HEK293 (cell line): ENCODE measurements around the gene KPNA3.

Source experiments
- CTCF ChIA-PET: fragments of 350-600 bp; formaldehyde crosslinking; extraction: SDS; loops from one replicate; lab custom pipeline; 2021; ENCODE audit warnings: antibody characterized with exemption; lab: Yijun Ruan, JAX
- POLR2A ChIA-PET: fragments of 300-600 bp; formaldehyde crosslinking; extraction: SDS; loops from one replicate; lab custom pipeline; 2020; ENCODE audit warnings: antibody characterized with exemption, inconsistent platforms; lab: Yijun Ruan, JAX
- H3K27ac ChIP-seq: fragments of 200-500 bp; sonication (Bioruptor generic); 2 replicates; pipeline ENCODE4 v1.5.1; 2014; ENCODE audit warnings: low read depth, low read length, control low read depth, inconsistent platforms; ENCODE audit errors: extremely low read depth
- H3K36me3 ChIP-seq, 2 experiments: fragments of 200-500 bp in 1 of 2; sonication (Bioruptor generic) in 1 of 2; 1 replicate in 1 of 2; 2 replicates in 1 of 2; pipeline ENCODE4 v1.5.1; 2014 to 2017; ENCODE audit warnings: inconsistent platforms in 2 of 2, low read length in 2 of 2; ENCODE audit not compliant: control insufficient read depth in 2 of 2, insufficient read depth in 1 of 2
- H3K4me1 ChIP-seq: fragments of 200-500 bp; sonication (Bioruptor generic); 2 replicates; pipeline ENCODE4 v1.5.1; 2014; ENCODE audit warnings: mild to moderate bottlenecking, low read length, inconsistent platforms; ENCODE audit not compliant: control insufficient read depth, insufficient read depth
- H3K4me3 ChIP-seq: 2 replicates; pipeline ENCODE4 v1.5.1; 2011; ENCODE audit warnings: low read depth, mild to moderate bottlenecking, control low read depth, low read length, moderate library complexity
- H3K9me3 ChIP-seq: fragments of 200-500 bp; sonication (Bioruptor generic); 2 replicates; pipeline ENCODE4 v1.5.1; 2014; ENCODE audit warnings: low read depth, low read length, inconsistent platforms; ENCODE audit not compliant: control insufficient read depth, insufficient read depth
- FEZF1 ChIP-seq: fragments of 450-650 bp; formaldehyde crosslinking; IDR thresholded peaks from 2 replicates; pipeline ENCODE4 v1.5.1; 2016; ENCODE audit warnings: missing biosample characterization, missing genetic modification characterization
- HOXC10 ChIP-seq: sonication (generic); formaldehyde crosslinking; IDR thresholded peaks from 2 replicates; pipeline ENCODE4 v1.8.1; 2023; ENCODE audit warnings: mild to moderate bottlenecking, missing genetic modification reagents
- KLF1 ChIP-seq: fragments of 450-650 bp; formaldehyde crosslinking; IDR thresholded peaks from 2 replicates; pipeline ENCODE4 v1.5.1; 2016; ENCODE audit warnings: missing biosample characterization, missing genetic modification characterization
- KLF8 ChIP-seq: fragments of 450-650 bp; formaldehyde crosslinking; IDR thresholded peaks from 2 replicates; pipeline ENCODE4 v1.5.1; 2016; ENCODE audit warnings: missing biosample characterization, missing genetic modification characterization
- KLF9 ChIP-seq: fragments of 450-650 bp; formaldehyde crosslinking; IDR thresholded peaks from 2 replicates; pipeline ENCODE4 v1.5.1; 2016; ENCODE audit warnings: missing biosample characterization, missing genetic modification characterization, low read depth
- SP3 ChIP-seq: fragments of 450-650 bp; formaldehyde crosslinking; IDR thresholded peaks from 2 replicates; pipeline ENCODE4 v1.5.1; 2016; ENCODE audit warnings: missing biosample characterization, missing genetic modification characterization
- ZBTB1 ChIP-seq: fragments of 450-650 bp; formaldehyde crosslinking; IDR thresholded peaks from 2 replicates; pipeline ENCODE4 v1.5.1; 2016; ENCODE audit warnings: missing biosample characterization, missing genetic modification characterization
- ZBTB20 ChIP-seq: fragments of 450-650 bp; formaldehyde crosslinking; IDR thresholded peaks from 2 replicates; pipeline ENCODE4 v1.5.1; 2016; ENCODE audit warnings: missing biosample characterization, missing genetic modification characterization
- ZBTB48 ChIP-seq: fragments of 450-650 bp; formaldehyde crosslinking; IDR thresholded peaks from 2 replicates; pipeline ENCODE4 v1.5.1; 2016; ENCODE audit warnings: missing biosample characterization, missing genetic modification characterization
- ZBTB8A ChIP-seq: fragments of 450-650 bp; formaldehyde crosslinking; IDR thresholded peaks from 2 replicates; pipeline ENCODE4 v1.5.1; 2016; ENCODE audit warnings: missing biosample characterization, missing genetic modification characterization
- ZNF132 ChIP-seq: fragments of 450-650 bp; formaldehyde crosslinking; IDR thresholded peaks from 2 replicates; pipeline ENCODE4 v1.5.1; 2017; ENCODE audit warnings: missing biosample characterization, missing genetic modification characterization, borderline replicate concordance
- ZNF174 ChIP-seq: fragments of 450-650 bp; formaldehyde crosslinking; IDR thresholded peaks from 2 replicates; pipeline ENCODE4 v1.5.0; 2017; ENCODE audit warnings: missing biosample characterization, mild to moderate bottlenecking, missing genetic modification characterization
- ZNF341 ChIP-seq: fragments of 450-650 bp; formaldehyde crosslinking; IDR thresholded peaks from 2 replicates; pipeline ENCODE4; 2016; ENCODE audit warnings: low read depth, missing biosample characterization, missing genetic modification characterization
- ZNF366 ChIP-seq: fragments of 450-650 bp; formaldehyde crosslinking; conservative IDR thresholded peaks from 2 replicates; pipeline ENCODE4 v1.5.1; 2016; ENCODE audit warnings: missing biosample characterization, missing genetic modification characterization
- ZNF423 ChIP-seq: fragments of 450-650 bp; formaldehyde crosslinking; IDR thresholded peaks from 2 replicates; pipeline ENCODE4 v1.5.1; 2016; ENCODE audit warnings: missing biosample characterization, missing genetic modification characterization
- ZNF426 ChIP-seq: fragments of 450-650 bp; formaldehyde crosslinking; IDR thresholded peaks from 2 replicates; pipeline ENCODE4 v1.5.1; 2017; ENCODE audit warnings: missing biosample characterization, missing genetic modification characterization, mild to moderate bottlenecking, inconsistent platforms, moderate library complexity
- ZNF48 ChIP-seq: fragments of 450-650 bp; formaldehyde crosslinking; IDR thresholded peaks from 2 replicates; pipeline ENCODE4 v1.5.1; 2016; ENCODE audit warnings: missing biosample characterization, missing genetic modification characterization
- ZNF544 ChIP-seq: fragments of 450-650 bp; formaldehyde crosslinking; IDR thresholded peaks from 2 replicates; pipeline ENCODE4 v1.5.0; 2017; ENCODE audit warnings: missing biosample characterization, missing genetic modification characterization
- ZNF555 ChIP-seq: fragments of 450-650 bp; formaldehyde crosslinking; conservative IDR thresholded peaks from 2 replicates; pipeline ENCODE4 v1.5.1; 2017; ENCODE audit warnings: missing biosample characterization, mild to moderate bottlenecking, missing genetic modification characterization, inconsistent platforms
- ZNF561 ChIP-seq: fragments of 450-650 bp; IDR thresholded peaks from 2 replicates; pipeline ENCODE4 v1.5.1; 2018; ENCODE audit warnings: missing biosample characterization, missing genetic modification characterization, borderline replicate concordance
- ZNF747 ChIP-seq: fragments of 450-650 bp; formaldehyde crosslinking; IDR thresholded peaks from 2 replicates; pipeline ENCODE4 v1.5.1; 2016; ENCODE audit warnings: missing biosample characterization, missing genetic modification characterization
- ZNF776 ChIP-seq: fragments of 450-650 bp; formaldehyde crosslinking; IDR thresholded peaks from 2 replicates; pipeline ENCODE4 v1.5.0; 2017; ENCODE audit warnings: missing biosample characterization, missing genetic modification characterization, borderline replicate concordance
- TF ChIP-seq, protein P1 (sequence below): fragments of 450-650 bp; IDR thresholded peaks from 2 replicates; pipeline ENCODE4 v1.5.1; 2018; ENCODE audit warnings: missing biosample characterization, mild to moderate bottlenecking, missing genetic modification characterization
- TF ChIP-seq, protein P2 (sequence below): fragments of 450-650 bp; formaldehyde crosslinking; IDR thresholded peaks from 2 replicates; pipeline ENCODE4 v1.5.1; 2016; ENCODE audit warnings: missing biosample characterization, missing genetic modification characterization
- TF ChIP-seq, protein P3 (sequence below): fragments of 450-650 bp; formaldehyde crosslinking; IDR thresholded peaks from 2 replicates; pipeline ENCODE4 v1.5.1; 2016; ENCODE audit warnings: missing biosample characterization, missing genetic modification characterization
- TF ChIP-seq, protein P4 (sequence below): fragments of 450-650 bp; formaldehyde crosslinking; IDR thresholded peaks from 2 replicates; pipeline ENCODE4; 2016; ENCODE audit warnings: missing biosample characterization, missing genetic modification characterization
- TF ChIP-seq, protein P5 (sequence below): fragments of 450-650 bp; formaldehyde crosslinking; IDR thresholded peaks from 2 replicates; pipeline ENCODE4 v1.5.1; 2017; ENCODE audit warnings: missing biosample characterization, missing genetic modification characterization

The KPNA3 gene

DNA sequence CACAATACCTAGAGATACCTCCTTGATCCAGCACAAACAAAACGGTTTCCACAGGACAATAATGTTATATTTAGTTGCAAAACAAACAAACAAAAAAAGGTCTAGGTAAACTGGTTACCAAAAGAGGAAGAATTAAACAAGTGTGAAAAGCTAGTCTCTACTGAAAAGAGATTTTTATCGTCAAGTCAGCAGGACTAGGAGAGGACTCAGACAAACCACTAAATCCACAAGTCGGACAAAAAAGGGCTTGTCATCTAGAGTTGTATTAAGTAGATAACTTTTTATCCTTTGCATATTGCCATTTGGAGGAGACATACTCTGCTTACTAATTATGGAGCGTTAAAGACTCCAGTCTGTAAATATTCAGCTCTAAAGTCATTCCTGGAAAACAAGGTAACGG lies 9.9 kb upstream of the KPNA3 start:
- no peak overlapping the region for H3K4me3 ChIP-seq
- no peak for TF ChIP-seq KLF8 (tag by site-specific recombination)
- TF ChIP-seq ZNF555 (tag by site-specific recombination), result no peak
- TF ChIP-seq, protein P1, sequence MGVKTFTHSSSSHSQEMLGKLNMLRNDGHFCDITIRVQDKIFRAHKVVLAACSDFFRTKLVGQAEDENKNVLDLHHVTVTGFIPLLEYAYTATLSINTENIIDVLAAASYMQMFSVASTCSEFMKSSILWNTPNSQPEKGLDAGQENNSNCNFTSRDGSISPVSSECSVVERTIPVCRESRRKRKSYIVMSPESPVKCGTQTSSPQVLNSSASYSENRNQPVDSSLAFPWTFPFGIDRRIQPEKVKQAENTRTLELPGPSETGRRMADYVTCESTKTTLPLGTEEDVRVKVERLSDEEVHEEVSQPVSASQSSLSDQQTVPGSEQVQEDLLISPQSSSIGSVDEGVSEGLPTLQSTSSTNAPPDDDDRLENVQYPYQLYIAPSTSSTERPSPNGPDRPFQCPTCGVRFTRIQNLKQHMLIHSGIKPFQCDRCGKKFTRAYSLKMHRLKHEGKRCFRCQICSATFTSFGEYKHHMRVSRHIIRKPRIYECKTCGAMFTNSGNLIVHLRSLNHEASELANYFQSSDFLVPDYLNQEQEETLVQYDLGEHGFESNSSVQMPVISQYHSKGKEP (tag by site-specific recombination), result no peak
- no peak for TF ChIP-seq ZNF174 (tag by site-specific recombination)
- TF ChIP-seq ZNF423, result no peak
- TF ChIP-seq, protein P2, sequence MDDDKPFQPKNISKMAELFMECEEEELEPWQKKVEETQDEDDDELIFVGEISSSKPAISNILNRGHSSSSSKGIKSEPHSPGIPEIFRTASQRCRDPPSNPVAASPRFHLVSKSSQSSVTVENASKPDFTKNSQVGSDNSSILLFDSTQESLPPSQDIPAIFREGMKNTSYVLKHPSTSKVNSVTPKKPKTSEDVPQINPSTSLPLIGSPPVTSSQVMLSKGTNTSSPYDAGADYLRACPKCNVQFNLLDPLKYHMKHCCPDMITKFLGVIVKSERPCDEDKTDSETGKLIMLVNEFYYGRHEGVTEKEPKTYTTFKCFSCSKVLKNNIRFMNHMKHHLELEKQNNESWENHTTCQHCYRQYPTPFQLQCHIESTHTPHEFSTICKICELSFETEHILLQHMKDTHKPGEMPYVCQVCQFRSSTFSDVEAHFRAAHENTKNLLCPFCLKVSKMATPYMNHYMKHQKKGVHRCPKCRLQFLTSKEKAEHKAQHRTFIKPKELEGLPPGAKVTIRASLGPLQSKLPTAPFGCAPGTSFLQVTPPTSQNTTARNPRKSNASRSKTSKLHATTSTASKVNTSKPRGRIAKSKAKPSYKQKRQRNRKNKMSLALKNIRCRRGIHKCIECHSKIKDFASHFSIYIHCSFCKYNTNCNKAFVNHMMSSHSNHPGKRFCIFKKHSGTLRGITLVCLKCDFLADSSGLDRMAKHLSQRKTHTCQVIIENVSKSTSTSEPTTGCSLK, result no peak
- TF ChIP-seq ZNF132 (tag by site-specific recombination), result no peak
- no peak for TF ChIP-seq ZBTB1 (tag by site-specific recombination)
- no peaks in the 10 kb centered on the region for H3K9me3 ChIP-seq
- H3K27ac ChIP-seq, result no peak overlapping the region
- no peaks in the 10 kb centered on the region for H3K4me1 ChIP-seq
- no peaks in the 10 kb centered on the region for H3K36me3 ChIP-seq
- ChIA-PET POLR2A (no interaction called here), CTCF (no interaction called here)

DNA sequence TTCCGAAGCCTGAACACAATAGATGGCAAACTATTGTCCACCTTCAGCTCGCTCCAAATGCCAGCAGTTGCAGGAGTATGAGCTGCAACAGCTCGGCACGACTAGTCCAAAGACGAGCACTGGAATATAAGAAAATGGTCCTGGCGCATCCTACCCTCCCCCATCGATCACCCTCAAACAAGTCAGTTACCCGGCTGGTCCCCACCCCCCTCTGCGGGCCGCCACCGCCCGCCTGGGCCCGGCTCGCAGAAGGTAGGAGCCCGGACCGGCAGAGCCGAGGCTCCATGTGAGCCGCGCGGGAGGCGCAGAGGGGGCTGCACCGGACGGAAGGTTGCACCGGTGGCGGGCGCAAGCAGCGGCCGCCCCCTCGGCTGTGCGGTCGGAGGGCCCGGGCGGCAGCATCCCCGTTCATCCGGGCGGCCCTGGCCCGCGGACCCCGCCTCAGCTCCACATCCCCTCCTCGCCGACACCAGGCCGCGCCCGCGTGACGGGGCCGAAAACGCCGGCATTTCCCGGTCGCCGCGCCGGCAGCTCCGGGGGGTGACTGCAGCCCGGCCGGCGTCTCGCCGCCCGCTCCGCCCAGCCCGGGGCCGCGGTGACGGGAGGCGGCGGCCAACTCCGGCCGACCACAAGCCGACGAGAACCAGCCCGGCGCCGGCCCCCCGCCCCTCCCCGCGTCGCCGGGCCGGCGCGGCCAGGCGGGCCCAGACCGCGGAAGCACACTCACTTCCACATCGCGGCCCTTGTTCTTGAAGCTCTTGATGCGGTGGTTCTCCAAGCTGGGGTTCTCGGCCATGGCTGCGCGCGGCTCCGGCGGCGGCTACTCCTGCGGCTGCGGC lies 552 bp downstream of the KPNA3 start:
- Histone ChIP-seq H3K9me3 (no peaks in the 10 kb centered on the region), H3K4me3 (peak overlapping the region; percentile 80), H3K4me1 (no peaks in the 10 kb centered on the region), H3K27ac (peak overlapping the region; percentile 87), H3K36me3 (peaks cover 0 to 4% of the 10 kb centered on the region in 2 experiments; a peak in 1 of 3 replicates)
- CTCF ChIA-PET, result interaction anchor here (0.5 to 2.0 kb wide), 3 partner anchors 10 to 122 kb away, joined by 3 to 9 read pairs (median 6); no protein-coding TSS in a partner anchor
- POLR2A ChIA-PET, result interaction anchor here (0.6 to 1.4 kb wide), 4 partner anchors 14 to 121 kb away, joined by 3 to 18 read pairs (median 4); partner anchors contain the start of gene EBPL
- TF ChIP-seq, protein P3, sequence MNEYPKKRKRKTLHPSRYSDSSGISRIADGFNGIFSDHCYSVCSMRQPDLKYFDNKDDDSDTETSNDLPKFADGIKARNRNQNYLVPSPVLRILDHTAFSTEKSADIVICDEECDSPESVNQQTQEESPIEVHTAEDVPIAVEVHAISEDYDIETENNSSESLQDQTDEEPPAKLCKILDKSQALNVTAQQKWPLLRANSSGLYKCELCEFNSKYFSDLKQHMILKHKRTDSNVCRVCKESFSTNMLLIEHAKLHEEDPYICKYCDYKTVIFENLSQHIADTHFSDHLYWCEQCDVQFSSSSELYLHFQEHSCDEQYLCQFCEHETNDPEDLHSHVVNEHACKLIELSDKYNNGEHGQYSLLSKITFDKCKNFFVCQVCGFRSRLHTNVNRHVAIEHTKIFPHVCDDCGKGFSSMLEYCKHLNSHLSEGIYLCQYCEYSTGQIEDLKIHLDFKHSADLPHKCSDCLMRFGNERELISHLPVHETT (tag by site-specific recombination), result no peak
- TF ChIP-seq, protein P4, sequence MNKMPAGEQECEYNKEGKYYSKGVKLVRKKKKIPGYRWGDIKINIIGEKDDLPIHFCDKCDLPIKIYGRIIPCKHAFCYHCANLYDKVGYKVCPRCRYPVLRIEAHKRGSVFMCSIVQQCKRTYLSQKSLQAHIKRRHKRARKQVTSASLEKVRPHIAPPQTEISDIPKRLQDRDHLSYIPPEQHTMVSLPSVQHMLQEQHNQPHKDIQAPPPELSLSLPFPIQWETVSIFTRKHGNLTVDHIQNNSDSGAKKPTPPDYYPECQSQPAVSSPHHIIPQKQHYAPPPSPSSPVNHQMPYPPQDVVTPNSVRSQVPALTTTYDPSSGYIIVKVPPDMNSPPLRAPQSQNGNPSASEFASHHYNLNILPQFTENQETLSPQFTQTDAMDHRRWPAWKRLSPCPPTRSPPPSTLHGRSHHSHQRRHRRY, result no peak
- TF ChIP-seq ZNF426 (no peak), ZBTB1 (tag by site-specific recombination) (no peak), ZBTB8A (peak; percentile 30), ZNF747 (tag by site-specific recombination) (no peak), ZNF132 (tag by site-specific recombination) (no peak), KLF1 (no peak), KLF9 (peak; percentile 55; the same call in 1 of the 2 replicates), ZBTB20 (tag by site-specific recombination) (peak; percentile 74), ZNF544 (no peak), ZNF776 (tag by site-specific recombination) (no peak), SP3 (no peak), HOXC10 (CRISPR knock-in tag) (no peak), ZNF341 (peak; percentile 72), ZBTB48 (tag by site-specific recombination) (no peak), FEZF1 (tag by site-specific recombination) (no peak), ZNF561 (tag by site-specific recombination) (0 out of 2 replicates have a peak, but pooled peaks have one; percentile 22), ZNF48 (tag by site-specific recombination) (no peak), ZNF366 (tag by site-specific recombination) (no peak)
- TF ChIP-seq, protein P5, sequence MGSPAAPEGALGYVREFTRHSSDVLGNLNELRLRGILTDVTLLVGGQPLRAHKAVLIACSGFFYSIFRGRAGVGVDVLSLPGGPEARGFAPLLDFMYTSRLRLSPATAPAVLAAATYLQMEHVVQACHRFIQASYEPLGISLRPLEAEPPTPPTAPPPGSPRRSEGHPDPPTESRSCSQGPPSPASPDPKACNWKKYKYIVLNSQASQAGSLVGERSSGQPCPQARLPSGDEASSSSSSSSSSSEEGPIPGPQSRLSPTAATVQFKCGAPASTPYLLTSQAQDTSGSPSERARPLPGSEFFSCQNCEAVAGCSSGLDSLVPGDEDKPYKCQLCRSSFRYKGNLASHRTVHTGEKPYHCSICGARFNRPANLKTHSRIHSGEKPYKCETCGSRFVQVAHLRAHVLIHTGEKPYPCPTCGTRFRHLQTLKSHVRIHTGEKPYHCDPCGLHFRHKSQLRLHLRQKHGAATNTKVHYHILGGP (tag by site-specific recombination), result no peak
